Activated CD4-positive, alpha-beta T cell treated with anti-CD3 and anti-CD28 coated beads for 36 hours (primary cell): ENCODE data around the gene DPYSL3. TPM values are rescaled to one million over a fixed set of nuclear protein-coding genes. Genes with fewer than 3 reads are reported as not detected.
A peak's percentile ranks its signal among the peaks of the same experiment; 100 is the strongest.

Experiments used
- ATAC-seq: fragments of 200-7000 bp; cut with Tn5 transposase; one replicate; pipeline ENCODE4 v1.10.0; 2021; ENCODE audit warnings: mild to moderate bottlenecking, moderate library complexity
- CTCF ChIA-PET: fragments of 350-600 bp; sonication (Branson Sonifier 250); formaldehyde crosslinking; loops from one replicate; lab custom pipeline; 2021; ENCODE audit warnings: antibody characterized with exemption; lab: Charles Lee
- POLR2A ChIA-PET: fragments of 350-600 bp; sonication (Branson Sonifier 250); formaldehyde crosslinking; loops from one replicate; lab custom pipeline; 2021; ENCODE audit warnings: antibody characterized with exemption, inconsistent platforms; lab: Charles Lee
- DNase-seq: peaks from one replicate; pipeline ENCODE4 v3.0.0-alpha.2; 2020
- H3K27ac Mint-ChIP-seq: one replicate; pipeline ENCODE4 v1.8.0; 2021; ENCODE audit warnings: mixed read lengths
- H3K27me3 Mint-ChIP-seq: one replicate; pipeline ENCODE4 v1.8.0; 2021; ENCODE audit warnings: mixed read lengths
- H3K36me3 Mint-ChIP-seq: one replicate; pipeline ENCODE4 v1.8.0; 2021; ENCODE audit warnings: low read depth, mixed read lengths
- H3K4me1 Mint-ChIP-seq: one replicate; pipeline ENCODE4 v1.8.0; 2021; ENCODE audit warnings: mixed read lengths
- H3K4me3 Mint-ChIP-seq: one replicate; pipeline ENCODE4 v1.8.0; 2021; ENCODE audit warnings: mild to moderate bottlenecking, moderate library complexity, mixed read lengths
- H3K9me3 Mint-ChIP-seq: one replicate; pipeline ENCODE4 v1.8.0; 2021; ENCODE audit warnings: low read depth, mixed read lengths
- intact Hi-C, 2 experiments: fragments of 100-400 bp; cut with DNase I in 1 of 2; cut with micrococcal nuclease in 1 of 2; formaldehyde crosslinking; loops; one replicate each; pipeline versions ENCODE4 v1.14.2 to v1.15.1; 2022 to 2024; cut with DNase I, micrococcal nuclease
- total RNA-seq, 2 experiments: library from RNA; stranded (reverse); gene quantifications; one replicate each; pipeline ENCODE4 v1.2.3, GENCODE V29; 2021

Gene DPYSL3
- total RNA-seq, 2 experiments from 2014 or later = 0.16 to 0.18 TPM

- intact Hi-C loops = no loop called here
- DNase-seq (no peak), ATAC-seq (no peak)
- H3K27me3 Mint-ChIP-seq = peaks cover 43% of the 10 kb centered on the region
- H3K27ac Mint-ChIP-seq = no peak overlapping the region
- H3K9me3 Mint-ChIP-seq = no peaks in the 10 kb centered on the region
- no peak overlapping the region for H3K4me3 Mint-ChIP-seq
- H3K36me3 Mint-ChIP-seq = no peaks in the 10 kb centered on the region
- CTCF ChIA-PET = interaction anchor here (0.6 kb wide), 1 partner anchor 305 kb away, joined by 3 read pairs; no protein-coding TSS in a partner anchor
- H3K4me1 Mint-ChIP-seq = peaks cover 5% of the 10 kb centered on the region
- POLR2A ChIA-PET = no interaction called here
Measured at GRCh38 chr5:147510885-147511284, 1.0 kb upstream of the DPYSL3 start.

GRCh38 chr5:147509041-147509709, 693 bp downstream of the DPYSL3 start:
- intact Hi-C loops = no loop called here
- Mint-ChIP-seq H3K9me3 (no peaks in the 10 kb centered on the region), H3K4me3 (no peak overlapping the region), H3K27me3 (peaks cover 43% of the 10 kb centered on the region), H3K27ac (no peak overlapping the region), H3K36me3 (no peaks in the 10 kb centered on the region), H3K4me1 (peaks cover 5% of the 10 kb centered on the region)
- DNase-seq (peak; percentile 3), ATAC-seq (no peak)
- ChIA-PET CTCF (no interaction called here), POLR2A (no interaction called here)

GRCh38 chr5:147508711-147509040, 1.2 kb downstream of the DPYSL3 start:
- Mint-ChIP-seq H3K36me3 (no peaks in the 10 kb centered on the region), H3K9me3 (no peaks in the 10 kb centered on the region), H3K4me3 (no peak overlapping the region), H3K4me1 (peaks cover 5% of the 10 kb centered on the region), H3K27me3 (peaks cover 42% of the 10 kb centered on the region), H3K27ac (no peak overlapping the region)
- DNase-seq (no peak), ATAC-seq (no peak)
- CTCF ChIA-PET = no interaction called here
- intact Hi-C loops = no loop called here
- POLR2A ChIA-PET = no interaction called here

- no peaks in the 10 kb centered on the region for H3K36me3 Mint-ChIP-seq
- H3K9me3 Mint-ChIP-seq = no peaks in the 10 kb centered on the region
- POLR2A ChIA-PET = no interaction called here
- intact Hi-C loops = no loop called here
- CTCF ChIA-PET = interaction anchor here (0.9 kb wide), 1 partner anchor 24 kb away, joined by 3 read pairs; no protein-coding TSS in a partner anchor
- ATAC-seq (no peak), DNase-seq (no peak)
- no peak overlapping the region for H3K27ac Mint-ChIP-seq
- no peak overlapping the region for H3K4me3 Mint-ChIP-seq
- peaks cover 5% of the 10 kb centered on the region for H3K4me1 Mint-ChIP-seq
- peaks cover 39% of the 10 kb centered on the region for H3K27me3 Mint-ChIP-seq
Measured at GRCh38 chr5:147507480-147508126, 2.3 kb downstream of the DPYSL3 start.

GRCh38 chr5:147504535-147504934, 5.3 kb downstream of the DPYSL3 start:
- ATAC-seq (no peak), DNase-seq (no peak)
- CTCF ChIA-PET = no interaction called here
- POLR2A ChIA-PET = no interaction called here
- Mint-ChIP-seq H3K9me3 (peaks cover 2% of the 10 kb centered on the region), H3K4me3 (no peak overlapping the region), H3K4me1 (no peaks in the 10 kb centered on the region), H3K27me3 (peaks cover 19% of the 10 kb centered on the region), H3K36me3 (no peaks in the 10 kb centered on the region), H3K27ac (no peak overlapping the region)
- intact Hi-C loops = no loop called here

- ChIA-PET POLR2A (no interaction called here), CTCF (no interaction called here)
- H3K4me3 Mint-ChIP-seq = no peak overlapping the region
- no peak overlapping the region for H3K27ac Mint-ChIP-seq
- peaks cover 19% of the 10 kb centered on the region for H3K27me3 Mint-ChIP-seq
- H3K36me3 Mint-ChIP-seq = no peaks in the 10 kb centered on the region
- DNase-seq = no peak
- peaks cover 2% of the 10 kb centered on the region for H3K9me3 Mint-ChIP-seq
- intact Hi-C loops = no loop called here
- no peak for ATAC-seq
- H3K4me1 Mint-ChIP-seq = no peaks in the 10 kb centered on the region
Measured at GRCh38 chr5:147504011-147504410, 5.9 kb downstream of the DPYSL3 start.

- intact Hi-C loops = no loop called here
- no peak for ATAC-seq
- Mint-ChIP-seq H3K36me3 (no peaks in the 10 kb centered on the region), H3K4me3 (no peak overlapping the region), H3K9me3 (no peaks in the 10 kb centered on the region), H3K27ac (no peak overlapping the region), H3K4me1 (no peaks in the 10 kb centered on the region), H3K27me3 (peaks cover 12% of the 10 kb centered on the region)
- ChIA-PET POLR2A (no interaction called here), CTCF (no interaction called here)
- DNase-seq = no peak
Measured at GRCh38 chr5:147490989-147491388, 18.9 kb downstream of the DPYSL3 start.

GRCh38 chr5:147487031-147487750, 22.7 kb downstream of the DPYSL3 start:
- Mint-ChIP-seq H3K4me3 (no peak overlapping the region), H3K27ac (no peak overlapping the region), H3K4me1 (no peaks in the 10 kb centered on the region), H3K36me3 (no peaks in the 10 kb centered on the region), H3K27me3 (peaks cover 17% of the 10 kb centered on the region), H3K9me3 (no peaks in the 10 kb centered on the region)
- POLR2A ChIA-PET = no interaction called here
- intact Hi-C loops = no loop called here
- ATAC-seq = no peak
- CTCF ChIA-PET = interaction anchor here (0.6 kb wide), 1 partner anchor 69 kb away, joined by 3 read pairs; no protein-coding TSS in a partner anchor
- DNase-seq = no peak

GRCh38 chr5:147485814-147486213, 24.1 kb downstream of the DPYSL3 start:
- intact Hi-C loops = no loop called here
- no peaks in the 10 kb centered on the region for H3K9me3 Mint-ChIP-seq
- H3K4me3 Mint-ChIP-seq = no peak overlapping the region
- H3K4me1 Mint-ChIP-seq = no peaks in the 10 kb centered on the region
- no peak overlapping the region for H3K27ac Mint-ChIP-seq
- H3K36me3 Mint-ChIP-seq = no peaks in the 10 kb centered on the region
- CTCF ChIA-PET = no interaction called here
- ATAC-seq (no peak), DNase-seq (no peak)
- POLR2A ChIA-PET = no interaction called here
- H3K27me3 Mint-ChIP-seq = peaks cover 14% of the 10 kb centered on the region

- Mint-ChIP-seq H3K27ac (no peak overlapping the region), H3K9me3 (no peaks in the 10 kb centered on the region), H3K4me1 (no peaks in the 10 kb centered on the region), H3K4me3 (no peak overlapping the region), H3K27me3 (peaks cover 11% of the 10 kb centered on the region), H3K36me3 (no peaks in the 10 kb centered on the region)
- ChIA-PET CTCF (no interaction called here), POLR2A (no interaction called here)
- intact Hi-C loops = no loop called here
- no peak for ATAC-seq
- no peak for DNase-seq
Measured at GRCh38 chr5:147485046-147485445, 24.8 kb downstream of the DPYSL3 start.

GRCh38 chr5:147484708-147485020, 25.2 kb downstream of the DPYSL3 start:
- peaks cover 11% of the 10 kb centered on the region for H3K27me3 Mint-ChIP-seq
- no peaks in the 10 kb centered on the region for H3K4me1 Mint-ChIP-seq
- CTCF ChIA-PET = no interaction called here

More at GRCh38 chr5:147484708-147485020, 25.2 kb downstream of the DPYSL3 start:
- DNase-seq (no peak), ATAC-seq (no peak)
- Mint-ChIP-seq H3K9me3 (no peaks in the 10 kb centered on the region), H3K36me3 (no peaks in the 10 kb centered on the region), H3K4me3 (no peak overlapping the region), H3K27ac (no peak overlapping the region)
- POLR2A ChIA-PET = no interaction called here
- intact Hi-C loops = no loop called here
